LHCN-M2 (cell line): ENCODE measurements around the gene LPCAT1. TPM values are rescaled to one million over a fixed set of nuclear protein-coding genes. Genes with fewer than 3 reads are reported as not detected.

Experiments used
- DNase-seq: peaks from one replicate; pipeline ENCODE4 v3.0.0-alpha.2; 2012; ENCODE audit warnings: low read depth
- total RNA-seq: library from RNA; depleted of rRNA; stranded (reverse); fragments of >200 nt; gene quantifications from 2 replicates; pipeline ENCODE4 v1.2.3, GENCODE V29; 2014; rRNA removed

LPCAT1 gene
- total RNA-seq, 1 experiment from 2014 or later: 30.8 TPM

- no peak for DNase-seq
Observed at GRCh38 chr5:1412163-1412562, 111.6 kb downstream of the LPCAT1 start.

Other genes with a start within 250 kb of the LPCAT1 start
- 173 and 177 TPM in 2 replicates for gene TERT, start 228.9 kb downstream of the LPCAT1 start, total RNA-seq
- 139 and 169 TPM in 2 replicates for gene CLPTM1L, start 178.9 kb downstream of the LPCAT1 start, total RNA-seq
- not detected in 2 replicates for gene SLC6A3, start 78.5 kb downstream of the LPCAT1 start, total RNA-seq